Tibial nerve (tissue), 4 donors: ENCODE measurements around the gene SPEN.

Source experiments
- EP300 ChIP-seq, 2 donors: sonication (generic); formaldehyde crosslinking; IDR thresholded peaks; one replicate each; pipeline ENCODE4 v1.6.1; 2017; ENCODE audit warnings: antibody characterized with exemption in 2 of 2, mild to moderate bottlenecking in 1 of 2
- POLR2A ChIP-seq, 2 donors: fragments of 450-650 bp; IDR thresholded peaks; one replicate each; pipeline ENCODE4 v1.6.1; 2017; ENCODE audit warnings: antibody characterized with exemption in 2 of 2, mild to moderate bottlenecking in 2 of 2, moderate library complexity in 2 of 2
- TF ChIP-seq, protein P1 (sequence below), 5 experiments: fragments of 200-600 bp in 3 of 5; fragments of 450-650 bp in 2 of 5; sonication (generic) in 3 of 5; IDR thresholded peaks; one replicate each; pipeline ENCODE4 v1.5.1; 2016 to 2019; ENCODE audit warnings: antibody characterized with exemption in 5 of 5, mild to moderate bottlenecking in 3 of 5, moderate library complexity in 2 of 5

DNA sequence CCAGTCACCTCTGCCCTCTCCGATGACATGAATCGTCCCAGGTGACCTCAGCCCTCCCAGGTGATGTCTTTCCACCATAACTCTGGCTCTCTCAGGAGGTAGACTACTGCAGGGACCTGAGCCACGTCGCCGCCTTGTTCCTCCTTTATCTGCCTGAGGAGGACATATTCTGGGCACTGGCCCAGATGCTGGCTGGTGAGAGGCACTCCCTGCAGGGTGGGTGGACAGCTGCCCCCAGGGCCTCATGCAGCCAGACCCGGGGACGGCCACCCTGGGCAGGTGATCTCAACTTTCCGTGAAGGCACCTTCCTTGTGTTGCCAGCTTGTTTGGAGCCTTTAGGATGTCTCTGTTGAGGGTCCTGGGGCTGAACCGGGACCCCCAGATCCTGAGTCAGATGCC, 142.3 kb downstream of the SPEN start:
- TF ChIP-seq, protein P1, sequence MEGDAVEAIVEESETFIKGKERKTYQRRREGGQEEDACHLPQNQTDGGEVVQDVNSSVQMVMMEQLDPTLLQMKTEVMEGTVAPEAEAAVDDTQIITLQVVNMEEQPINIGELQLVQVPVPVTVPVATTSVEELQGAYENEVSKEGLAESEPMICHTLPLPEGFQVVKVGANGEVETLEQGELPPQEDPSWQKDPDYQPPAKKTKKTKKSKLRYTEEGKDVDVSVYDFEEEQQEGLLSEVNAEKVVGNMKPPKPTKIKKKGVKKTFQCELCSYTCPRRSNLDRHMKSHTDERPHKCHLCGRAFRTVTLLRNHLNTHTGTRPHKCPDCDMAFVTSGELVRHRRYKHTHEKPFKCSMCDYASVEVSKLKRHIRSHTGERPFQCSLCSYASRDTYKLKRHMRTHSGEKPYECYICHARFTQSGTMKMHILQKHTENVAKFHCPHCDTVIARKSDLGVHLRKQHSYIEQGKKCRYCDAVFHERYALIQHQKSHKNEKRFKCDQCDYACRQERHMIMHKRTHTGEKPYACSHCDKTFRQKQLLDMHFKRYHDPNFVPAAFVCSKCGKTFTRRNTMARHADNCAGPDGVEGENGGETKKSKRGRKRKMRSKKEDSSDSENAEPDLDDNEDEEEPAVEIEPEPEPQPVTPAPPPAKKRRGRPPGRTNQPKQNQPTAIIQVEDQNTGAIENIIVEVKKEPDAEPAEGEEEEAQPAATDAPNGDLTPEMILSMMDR (IDR thresholded peaks at IDR 0.05), result no peak
- TF ChIP-seq POLR2A (IDR thresholded peaks at IDR 0.05) (no peak), EP300 (IDR thresholded peaks at IDR 0.05) (no peak)
